HepG2 (cell line): Measurements from ENCODE around the gene SNX7. TPM values are rescaled to one million over a fixed set of nuclear protein-coding genes. Genes with fewer than 3 reads are reported as not detected.

Experiments
- ATF1 ChIP-seq: IDR thresholded peaks from 2 replicates; pipeline ENCODE4 v1.6.1; 2016; ENCODE audit warnings: mild to moderate bottlenecking, control low read depth
- ATF7-NPFF ChIP-seq: sonication (generic); formaldehyde crosslinking; IDR thresholded peaks from 2 replicates; pipeline ENCODE4 v1.8.1; 2023; ENCODE audit warnings: mild to moderate bottlenecking, low read depth, missing genetic modification reagents, moderate library complexity
- CCDC6 ChIP-seq: sonication (generic); formaldehyde crosslinking; IDR thresholded peaks from 2 replicates; pipeline ENCODE4 v1.8.1; 2022; ENCODE audit warnings: mild to moderate bottlenecking, missing genetic modification reagents, moderate library complexity
- CREBL2 ChIP-seq: sonication (generic); formaldehyde crosslinking; IDR thresholded peaks from 2 replicates; pipeline ENCODE4 v1.8.1; 2023; ENCODE audit warnings: missing genetic modification reagents, mild to moderate bottlenecking, borderline replicate concordance
- ELK4 ChIP-seq: sonication (generic); formaldehyde crosslinking; IDR thresholded peaks from 2 replicates; pipeline ENCODE4 v1.9.0; 2021; ENCODE audit warnings: missing genetic modification reagents, borderline replicate concordance
- GABPA ChIP-seq, 2 experiments: IDR thresholded peaks; 2 replicates each; pipeline ENCODE4 v1.6.1; 2011 to 2016; ENCODE audit warnings: low read depth in 2 of 2, low read length in 1 of 2, missing biosample characterization in 1 of 2, missing genetic modification characterization in 1 of 2
- IRX3 ChIP-seq: sonication (generic); formaldehyde crosslinking; IDR thresholded peaks from 2 replicates; pipeline ENCODE4 v1.8.1; 2023; ENCODE audit warnings: mild to moderate bottlenecking, low read depth, missing genetic modification reagents, borderline replicate concordance
- JARID2 ChIP-seq: sonication (generic); formaldehyde crosslinking; IDR thresholded peaks from 2 replicates; pipeline ENCODE4 v1.8.1; 2023; ENCODE audit warnings: missing genetic modification reagents, inconsistent platforms; ENCODE audit not compliant: insufficient replicate concordance
- MIER3 ChIP-seq: IDR thresholded peaks from 2 replicates; pipeline ENCODE4 v1.6.1; 2016; ENCODE audit warnings: missing compliant biosample characterization, borderline replicate concordance
- MTA3 ChIP-seq: sonication (generic); formaldehyde crosslinking; IDR thresholded peaks from 2 replicates; pipeline ENCODE4 v1.4.0; 2020; ENCODE audit warnings: missing genetic modification reagents
- NFAT5 ChIP-seq: sonication (generic); formaldehyde crosslinking; IDR thresholded peaks from 2 replicates; pipeline ENCODE4 v1.4.0; 2020; ENCODE audit warnings: missing genetic modification reagents
- NFE2L1 ChIP-seq: sonication (generic); formaldehyde crosslinking; IDR thresholded peaks from 2 replicates; pipeline ENCODE4 v1.4.0; 2020; ENCODE audit warnings: missing genetic modification reagents, mild to moderate bottlenecking, borderline replicate concordance
- RNF2 ChIP-seq: fragments of 450-650 bp; conservative IDR thresholded peaks from 2 replicates; pipeline ENCODE4 v1.6.1; 2016; ENCODE audit warnings: low read depth
- SETDB1 ChIP-seq: sonication (generic); formaldehyde crosslinking; IDR thresholded peaks from 2 replicates; pipeline ENCODE4 v1.5.1; 2020; ENCODE audit warnings: missing genetic modification reagents, mild to moderate bottlenecking, borderline replicate concordance
- SKI ChIP-seq: fragments of 450-650 bp; IDR thresholded peaks from one replicate; pipeline ENCODE4 v1.6.1; 2018; ENCODE audit warnings: mild to moderate bottlenecking; ENCODE audit not compliant: partially characterized antibody
- SNAI1 ChIP-seq: sonication (generic); formaldehyde crosslinking; IDR thresholded peaks from 2 replicates; pipeline ENCODE4 v1.5.0; 2020; ENCODE audit warnings: mild to moderate bottlenecking, missing genetic modification reagents, borderline replicate concordance
- SNRNP70 ChIP-seq: fragments of 200-400 bp; formaldehyde crosslinking; IDR thresholded peaks from 2 replicates; pipeline ENCODE4 v1.6.1; 2017; ENCODE audit warnings: mild to moderate bottlenecking, low read depth, low read length, moderate library complexity
- SRF ChIP-seq: IDR thresholded peaks from 2 replicates; pipeline ENCODE4 v1.6.1; 2011; ENCODE audit warnings: mild to moderate bottlenecking, low read depth, low read length, moderate library complexity
- SRSF1 ChIP-seq: fragments of 200-400 bp; formaldehyde crosslinking; optimal IDR thresholded peaks from 2 replicates; pipeline ENCODE3; 2017; ENCODE audit warnings: mild to moderate bottlenecking, low read depth, low read length, moderate library complexity
- TSC22D2 ChIP-seq: sonication (generic); formaldehyde crosslinking; IDR thresholded peaks from 2 replicates; pipeline ENCODE4 v1.5.1; 2020; ENCODE audit warnings: missing genetic modification reagents, mild to moderate bottlenecking, borderline replicate concordance
- XBP1 ChIP-seq: sonication (generic); formaldehyde crosslinking; IDR thresholded peaks from 2 replicates; pipeline ENCODE4 v1.5.0; 2020; ENCODE audit warnings: missing genetic modification reagents
- ZIK1 ChIP-seq: sonication (generic); formaldehyde crosslinking; IDR thresholded peaks from 2 replicates; pipeline ENCODE4 v1.5.0; 2020; ENCODE audit warnings: mild to moderate bottlenecking, low read depth, missing genetic modification reagents, borderline replicate concordance
- ZNF549 ChIP-seq: sonication (generic); formaldehyde crosslinking; IDR thresholded peaks from 2 replicates; pipeline ENCODE4 v1.5.0; 2020; ENCODE audit warnings: missing genetic modification reagents
- ZNF570 ChIP-seq: sonication (generic); formaldehyde crosslinking; IDR thresholded peaks from 2 replicates; pipeline ENCODE4 v1.4.0; 2020; ENCODE audit warnings: mild to moderate bottlenecking, missing genetic modification reagents, borderline replicate concordance
- ZNF772 ChIP-seq: sonication (generic); formaldehyde crosslinking; IDR thresholded peaks from 2 replicates; pipeline ENCODE4 v1.5.0; 2020; ENCODE audit warnings: mild to moderate bottlenecking, missing genetic modification reagents
- polyA plus RNA-seq, 8 experiments: library from polyadenylated mRNA; depleted of rRNA in 3 of 8; stranded (reverse) in 7 of 8; unstranded in 1 of 8; fragments of >200 nt; fragmentation: Illumina TruSeq in 4 of 8; extraction: Trizol in 4 of 8; gene quantifications; 2 replicates each; pipeline versions ENCODE4 v1.2.1 to v1.2.3, GENCODE V29; 2011 to 2016; ENCODE audit warnings: low read depth in 4 of 8, missing spikeins in 1 of 8, mixed read lengths in 1 of 8; ENCODE audit not compliant: insufficient read depth in 1 of 8
- total RNA-seq, 5 experiments: library from RNA; depleted of rRNA; stranded (reverse); fragments of >200 nt; fragmentation: Illumina TruSeq; extraction: Trizol; gene quantifications; 2 replicates each; pipeline ENCODE4 v1.2.3, GENCODE V29; 2016; ENCODE audit warnings: low read depth in 1 of 5

Gene SNX7
- total and polyA plus RNA-seq, 2 of the 13 experiments (the other 11 are each of a cell fraction or from before 2014, with no cell fraction given) = 14.3 to 33.5 TPM

- TF ChIP-seq MIER3 (CRISPR knock-in tag) = no peak
- TF ChIP-seq CCDC6 = no peak
- TF ChIP-seq ATF1 (CRISPR knock-in tag) = no peak
- no peak for TF ChIP-seq ATF7-NPFF (CRISPR knock-in tag)
- no peak for TF ChIP-seq TSC22D2
- TF ChIP-seq NFE2L1 (CRISPR knock-in tag) = no peak
- no peak for TF ChIP-seq XBP1 (CRISPR knock-in tag)
- TF ChIP-seq SKI = no peak
- TF ChIP-seq ZNF570 (CRISPR knock-in tag) = no peak
- TF ChIP-seq NFAT5 = 0 out of 2 replicates have a peak, but pooled peaks have one; percentile 30
- no peak for TF ChIP-seq ZIK1
- TF ChIP-seq SNAI1 (CRISPR knock-in tag) = no peak
- no peak for TF ChIP-seq SNRNP70
- TF ChIP-seq SETDB1 = no peak
- no peak for TF ChIP-seq SRSF1
- no peak for TF ChIP-seq SRF
- TF ChIP-seq JARID2 = no peak
- TF ChIP-seq MTA3 (CRISPR knock-in tag) = no peak
- peak; percentile 40; the same call in 1 of the 2 replicates for TF ChIP-seq RNF2
- 0 out of 2 replicates have a peak, but pooled peaks have one; percentile 42 for TF ChIP-seq ZNF772
- no peak for TF ChIP-seq ELK4 (CRISPR knock-in tag)
- no peak for TF ChIP-seq CREBL2
- no peak for TF ChIP-seq IRX3 (CRISPR knock-in tag)
- TF ChIP-seq ZNF549 (CRISPR knock-in tag) = no peak
- no peak for TF ChIP-seq GABPA (IDR thresholded peaks at IDR 0.05; ENCODE audit: low read depth, low read length)
- TF ChIP-seq GABPA (CRISPR knock-in tag; IDR thresholded peaks at IDR 0.05; ENCODE audit: low read depth) = no peak
These were observed 479 bp upstream of the SNX7 start (continued) for GRCh38 chr1:98660940-98661543.
